ENCODE data around the gene GRID2.

- TF ChIP-seq, protein P1, sequence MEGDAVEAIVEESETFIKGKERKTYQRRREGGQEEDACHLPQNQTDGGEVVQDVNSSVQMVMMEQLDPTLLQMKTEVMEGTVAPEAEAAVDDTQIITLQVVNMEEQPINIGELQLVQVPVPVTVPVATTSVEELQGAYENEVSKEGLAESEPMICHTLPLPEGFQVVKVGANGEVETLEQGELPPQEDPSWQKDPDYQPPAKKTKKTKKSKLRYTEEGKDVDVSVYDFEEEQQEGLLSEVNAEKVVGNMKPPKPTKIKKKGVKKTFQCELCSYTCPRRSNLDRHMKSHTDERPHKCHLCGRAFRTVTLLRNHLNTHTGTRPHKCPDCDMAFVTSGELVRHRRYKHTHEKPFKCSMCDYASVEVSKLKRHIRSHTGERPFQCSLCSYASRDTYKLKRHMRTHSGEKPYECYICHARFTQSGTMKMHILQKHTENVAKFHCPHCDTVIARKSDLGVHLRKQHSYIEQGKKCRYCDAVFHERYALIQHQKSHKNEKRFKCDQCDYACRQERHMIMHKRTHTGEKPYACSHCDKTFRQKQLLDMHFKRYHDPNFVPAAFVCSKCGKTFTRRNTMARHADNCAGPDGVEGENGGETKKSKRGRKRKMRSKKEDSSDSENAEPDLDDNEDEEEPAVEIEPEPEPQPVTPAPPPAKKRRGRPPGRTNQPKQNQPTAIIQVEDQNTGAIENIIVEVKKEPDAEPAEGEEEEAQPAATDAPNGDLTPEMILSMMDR (conservative IDR thresholded peaks at IDR 0.05; ENCODE audit: low read depth, low read length), result no peak
- no peak for TF ChIP-seq EZH2 (IDR thresholded peaks at IDR 0.05; ENCODE audit: low read length, unreplicated experiment)
These were observed 664.8 kb downstream of the GRID2 start for GRCh38 chr4:92968556-92968955.
